AG04449 (cell line): ENCODE measurements around the gene TMEM181.
"Not testable (repeated sequence)": the region's sequence is repeated elsewhere in the genome, so short reads cannot be mapped to it uniquely, and the experiment has no call there.

Experiments used
- CTCF ChIA-PET: fragments of 350-600 bp; formaldehyde crosslinking; extraction: SDS; loops from one replicate; lab custom pipeline; 2021; ENCODE audit warnings: antibody characterized with exemption; lab: Yijun Ruan, JAX
- POLR2A ChIA-PET: fragments of 400-600, 350-600 bp; formaldehyde crosslinking; extraction: SDS; loops from one replicate; lab custom pipeline; 2020; ENCODE audit warnings: antibody characterized with exemption, inconsistent platforms; lab: Yijun Ruan, JAX
- DNase-seq: peaks from one replicate; pipeline ENCODE4 v3.0.0-alpha.2; 2010; ENCODE audit warnings: low read depth, low spot score
- H3K4me3 ChIP-seq: 2 replicates; pipeline ENCODE4 v1.5.1; 2011; ENCODE audit warnings: low read depth, mild to moderate bottlenecking, control low read depth, low read length
- TF ChIP-seq, protein P1 (sequence below): IDR thresholded peaks from one replicate; pipeline ENCODE4 v1.5.1; 2011; ENCODE audit warnings: mild to moderate bottlenecking, moderate library complexity, low read length, control low read depth, inconsistent platforms; ENCODE audit not compliant: insufficient read depth; ENCODE audit errors: missing control alignments

Gene TMEM181

DNA sequence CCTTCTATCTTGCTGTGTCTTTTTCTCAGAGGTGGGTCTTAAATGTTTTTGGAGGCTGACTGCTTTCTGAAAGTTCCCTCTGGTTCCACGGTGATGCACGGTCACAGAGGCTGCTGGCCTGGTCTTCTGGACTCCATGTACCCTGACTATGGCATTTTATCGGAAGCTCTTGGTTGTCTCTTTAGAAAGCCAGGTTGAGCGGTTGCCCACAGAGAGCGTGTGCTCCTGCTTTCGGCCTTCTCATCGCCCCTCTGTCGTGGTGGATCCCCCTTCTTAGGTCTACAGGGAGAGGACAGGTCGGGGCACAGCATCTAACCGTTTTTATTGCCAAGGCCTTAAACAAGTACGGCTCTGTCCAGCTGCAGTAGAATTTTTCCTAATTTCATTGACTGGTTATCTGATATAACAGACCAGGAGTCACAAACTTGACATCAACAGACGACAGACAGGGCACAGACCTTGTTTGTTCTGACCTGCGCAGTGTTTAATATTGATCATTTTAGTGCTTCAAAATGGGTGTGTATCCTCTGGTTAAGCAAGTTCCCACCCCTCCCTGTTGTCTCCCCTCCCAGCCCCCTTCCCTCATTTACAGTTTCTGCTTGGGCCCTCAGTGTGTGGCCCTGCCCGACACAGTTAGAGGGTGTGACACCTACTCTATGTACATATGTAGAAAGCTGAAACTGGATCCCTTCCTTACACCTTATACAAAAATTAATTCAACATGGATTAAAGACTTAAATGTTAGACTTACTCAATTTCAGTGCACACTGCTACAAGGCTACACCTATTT is 114.6 kb downstream of the TMEM181 start:
- POLR2A ChIA-PET, result no interaction called here
- no peak overlapping the region for H3K4me3 ChIP-seq
- TF ChIP-seq, protein P1, sequence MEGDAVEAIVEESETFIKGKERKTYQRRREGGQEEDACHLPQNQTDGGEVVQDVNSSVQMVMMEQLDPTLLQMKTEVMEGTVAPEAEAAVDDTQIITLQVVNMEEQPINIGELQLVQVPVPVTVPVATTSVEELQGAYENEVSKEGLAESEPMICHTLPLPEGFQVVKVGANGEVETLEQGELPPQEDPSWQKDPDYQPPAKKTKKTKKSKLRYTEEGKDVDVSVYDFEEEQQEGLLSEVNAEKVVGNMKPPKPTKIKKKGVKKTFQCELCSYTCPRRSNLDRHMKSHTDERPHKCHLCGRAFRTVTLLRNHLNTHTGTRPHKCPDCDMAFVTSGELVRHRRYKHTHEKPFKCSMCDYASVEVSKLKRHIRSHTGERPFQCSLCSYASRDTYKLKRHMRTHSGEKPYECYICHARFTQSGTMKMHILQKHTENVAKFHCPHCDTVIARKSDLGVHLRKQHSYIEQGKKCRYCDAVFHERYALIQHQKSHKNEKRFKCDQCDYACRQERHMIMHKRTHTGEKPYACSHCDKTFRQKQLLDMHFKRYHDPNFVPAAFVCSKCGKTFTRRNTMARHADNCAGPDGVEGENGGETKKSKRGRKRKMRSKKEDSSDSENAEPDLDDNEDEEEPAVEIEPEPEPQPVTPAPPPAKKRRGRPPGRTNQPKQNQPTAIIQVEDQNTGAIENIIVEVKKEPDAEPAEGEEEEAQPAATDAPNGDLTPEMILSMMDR, result no peak
- DNase-seq, result no peak
- CTCF ChIA-PET, result interaction anchor here (1.0 to 2.3 kb wide), 3 partner anchors 16 to 460 kb away, joined by 3 to 18 read pairs (median 5); no protein-coding TSS in a partner anchor

- POLR2A ChIA-PET, H3K4me3 ChIP-seq, DNase-seq: not testable (repeated sequence)
- CTCF ChIA-PET, result interaction anchor here (2.4 kb wide), 1 partner anchor 14 kb away, joined by 14 read pairs; no protein-coding TSS in a partner anchor
Observed at GRCh38 chr6:158677094-158677493, 117.2 kb downstream of the TMEM181 start.

GRCh38 chr6:158677906-158678578 is 118.2 kb downstream of the TMEM181 start:
- ChIA-PET CTCF (interaction anchor here (2.4 kb wide), 1 partner anchor 13 kb away, joined by 14 read pairs; no protein-coding TSS in a partner anchor), POLR2A (no interaction called here)
- TF ChIP-seq, protein P1, result no peak

DNA sequence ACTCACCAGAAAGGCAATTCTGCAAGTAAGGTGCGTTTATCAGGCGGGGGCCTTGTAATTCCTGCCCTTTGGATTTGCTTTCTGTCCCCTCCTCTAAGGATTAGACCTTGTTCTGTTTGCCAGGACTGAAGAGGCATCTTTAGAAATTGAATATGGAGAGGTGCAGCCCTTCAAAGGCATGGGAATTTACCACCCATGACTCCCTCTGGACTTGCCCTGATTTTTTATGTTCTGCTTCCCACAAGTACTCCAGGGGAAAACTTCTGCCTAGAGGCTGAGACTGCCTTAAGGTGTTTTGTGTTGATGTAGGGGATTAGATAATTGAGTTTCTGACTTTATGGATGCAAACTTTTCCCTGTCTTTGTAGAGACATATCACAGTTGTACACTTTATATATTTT is 120.1 kb downstream of the TMEM181 start:
- POLR2A ChIA-PET, result no interaction called here

More at GRCh38 chr6:158677906-158678578, 118.2 kb downstream of the TMEM181 start:
- no peak overlapping the region for H3K4me3 ChIP-seq
- DNase-seq, result no peak

DNA sequence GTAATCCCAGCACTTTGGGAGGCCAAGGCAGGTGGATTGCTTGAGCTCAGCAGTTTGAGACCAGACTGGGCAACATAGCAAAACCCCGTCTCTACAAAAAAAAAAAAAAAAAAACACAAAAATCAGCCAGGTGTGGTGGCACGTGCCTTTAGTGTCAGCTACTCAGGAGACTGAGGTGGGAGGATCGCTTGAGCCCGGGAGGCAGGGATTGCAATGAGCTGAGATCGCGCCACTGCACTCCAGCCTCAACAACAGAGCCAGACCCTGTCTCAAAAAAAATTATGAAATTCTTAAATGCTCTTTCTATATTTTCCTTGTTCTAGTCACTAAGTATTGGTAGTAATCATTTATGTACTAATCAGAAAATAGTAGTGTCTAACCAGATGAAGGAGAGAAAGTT is 120.6 kb downstream of the TMEM181 start:
- no peak overlapping the region for H3K4me3 ChIP-seq
- POLR2A ChIA-PET, result no interaction called here
- DNase-seq, result no peak
- CTCF ChIA-PET, result interaction anchor here (3.1 kb wide), 1 partner anchor 11 kb away, joined by 15 read pairs; no protein-coding TSS in a partner anchor
- TF ChIP-seq, protein P1, result no peak

More for the DNA sequence above, 120.1 kb downstream of the TMEM181 start:
- H3K4me3 ChIP-seq, result no peak overlapping the region
- TF ChIP-seq, protein P1, result no peak
- DNase-seq, result no peak
- CTCF ChIA-PET, result interaction anchor here (1.0 to 3.1 kb wide), 2 partner anchors 11 to 24 kb away, joined by 4 to 15 read pairs; no protein-coding TSS in a partner anchor

DNA sequence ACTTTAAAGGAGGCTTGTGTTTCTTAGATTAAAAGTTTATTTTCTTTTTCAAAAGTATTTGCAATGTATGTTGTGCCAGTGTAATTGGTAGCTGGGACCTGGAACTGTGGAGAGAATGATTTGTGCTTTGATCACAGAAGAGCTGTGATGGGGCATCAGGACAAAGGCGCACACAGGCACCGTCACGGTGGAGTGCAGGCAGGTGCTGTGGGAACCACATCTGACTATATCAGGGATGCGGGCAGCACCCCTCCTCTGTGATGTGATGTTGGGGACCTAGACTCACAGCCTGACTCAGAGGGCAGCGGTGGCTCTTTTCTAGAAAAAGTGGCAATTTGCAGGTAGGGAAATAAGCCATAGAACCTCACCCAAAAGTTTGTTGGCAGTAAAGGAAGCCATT is 124.4 kb downstream of the TMEM181 start:
- ChIA-PET POLR2A (no interaction called here), CTCF (interaction anchor here (0.7 kb wide), 1 partner anchor 463 kb away, joined by 3 read pairs; no protein-coding TSS in a partner anchor)

More for the DNA sequence above, 124.4 kb downstream of the TMEM181 start:
- TF ChIP-seq, protein P1, result no peak
- DNase-seq, result no peak
- H3K4me3 ChIP-seq, result no peak overlapping the region
